ENCODE measurements around the gene NFATC2. TPM values are rescaled to one million over a fixed set of nuclear protein-coding genes. Genes with fewer than 3 reads are reported as not detected.

NFATC2 gene
- total RNA-seq, 1 donor from 2014 or later = 1.9 TPM

DNA sequence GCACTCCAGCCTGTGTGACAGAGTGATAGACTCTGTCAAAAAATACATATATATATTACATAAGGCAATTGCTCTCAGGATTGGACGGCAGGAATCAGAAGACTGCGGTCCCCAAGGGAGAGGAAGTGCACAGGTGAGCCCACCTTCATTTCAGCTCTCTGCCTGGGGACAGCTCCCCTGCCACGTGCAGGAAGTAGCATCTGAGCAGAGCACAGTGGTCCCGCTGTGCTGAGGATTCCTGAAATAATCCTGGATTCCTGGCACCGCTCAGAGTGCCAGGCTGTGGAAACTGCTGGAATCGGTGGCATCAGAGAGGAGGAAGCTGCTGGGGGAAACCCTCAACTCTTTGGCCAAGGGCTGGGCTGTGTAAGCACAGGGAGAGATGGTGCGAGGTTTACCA lies 27.7 kb downstream of the NFATC2 start:
- TF ChIP-seq, protein P1, sequence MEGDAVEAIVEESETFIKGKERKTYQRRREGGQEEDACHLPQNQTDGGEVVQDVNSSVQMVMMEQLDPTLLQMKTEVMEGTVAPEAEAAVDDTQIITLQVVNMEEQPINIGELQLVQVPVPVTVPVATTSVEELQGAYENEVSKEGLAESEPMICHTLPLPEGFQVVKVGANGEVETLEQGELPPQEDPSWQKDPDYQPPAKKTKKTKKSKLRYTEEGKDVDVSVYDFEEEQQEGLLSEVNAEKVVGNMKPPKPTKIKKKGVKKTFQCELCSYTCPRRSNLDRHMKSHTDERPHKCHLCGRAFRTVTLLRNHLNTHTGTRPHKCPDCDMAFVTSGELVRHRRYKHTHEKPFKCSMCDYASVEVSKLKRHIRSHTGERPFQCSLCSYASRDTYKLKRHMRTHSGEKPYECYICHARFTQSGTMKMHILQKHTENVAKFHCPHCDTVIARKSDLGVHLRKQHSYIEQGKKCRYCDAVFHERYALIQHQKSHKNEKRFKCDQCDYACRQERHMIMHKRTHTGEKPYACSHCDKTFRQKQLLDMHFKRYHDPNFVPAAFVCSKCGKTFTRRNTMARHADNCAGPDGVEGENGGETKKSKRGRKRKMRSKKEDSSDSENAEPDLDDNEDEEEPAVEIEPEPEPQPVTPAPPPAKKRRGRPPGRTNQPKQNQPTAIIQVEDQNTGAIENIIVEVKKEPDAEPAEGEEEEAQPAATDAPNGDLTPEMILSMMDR (conservative IDR thresholded peaks at IDR 0.05; ENCODE audit: low read depth, low read length) = no peak
- H3K4me3 ChIP-seq (ENCODE audit: low read depth, low read length) = no peak overlapping the region
- no peak for DNase-seq (ENCODE audit: low read depth)

DNA sequence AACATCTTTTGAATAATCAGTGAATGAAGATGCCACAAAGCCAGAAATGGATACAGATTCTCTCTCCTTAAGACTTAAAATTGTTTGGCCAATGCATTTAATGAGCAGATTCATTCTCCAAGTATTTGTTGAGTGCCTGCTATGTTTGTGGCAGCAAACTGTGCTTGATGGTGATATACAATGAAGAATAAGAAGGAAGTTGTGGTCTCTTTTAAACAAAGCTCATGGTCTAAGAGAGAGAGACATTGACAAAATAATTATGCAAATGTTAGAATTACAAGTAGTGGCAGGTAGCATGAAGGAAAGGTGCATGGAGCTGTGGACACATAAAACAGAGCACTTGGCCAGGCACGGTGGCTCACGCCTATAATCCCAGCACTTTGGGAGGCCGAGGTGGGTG lies 28.3 kb downstream of the NFATC2 start:
- no peak overlapping the region for H3K4me3 ChIP-seq (ENCODE audit: low read depth, low read length)
- TF ChIP-seq, protein P1 (conservative IDR thresholded peaks at IDR 0.05; ENCODE audit: low read depth, low read length) = no peak

DNA sequence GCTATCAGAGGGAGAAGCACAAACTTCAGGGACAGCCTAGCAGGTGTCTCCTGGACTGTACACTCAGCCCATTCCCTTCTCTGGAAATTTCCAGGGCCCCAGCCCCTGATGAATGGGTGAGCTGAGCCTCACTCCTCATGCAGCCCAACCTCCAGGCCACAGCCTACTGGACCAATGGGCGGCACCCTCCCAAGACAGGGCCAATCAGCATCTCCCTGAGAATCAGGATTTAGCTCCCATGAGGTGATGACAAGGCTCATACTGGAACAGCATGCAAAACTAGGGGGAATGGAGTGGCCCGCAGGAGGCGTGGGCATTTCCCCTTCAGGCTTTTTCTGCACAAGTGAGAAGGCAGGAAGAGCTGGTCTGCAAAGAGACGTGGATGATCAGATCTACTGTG lies 29.0 kb downstream of the NFATC2 start:
- TF ChIP-seq, protein P1 (conservative IDR thresholded peaks at IDR 0.05; ENCODE audit: low read depth, low read length) = no peak
- no peak for DNase-seq (ENCODE audit: low read depth)
- H3K4me3 ChIP-seq (ENCODE audit: low read depth, low read length) = no peak overlapping the region

More for the DNA sequence above, 28.3 kb downstream of the NFATC2 start:
- DNase-seq (ENCODE audit: low read depth) = no peak

DNA sequence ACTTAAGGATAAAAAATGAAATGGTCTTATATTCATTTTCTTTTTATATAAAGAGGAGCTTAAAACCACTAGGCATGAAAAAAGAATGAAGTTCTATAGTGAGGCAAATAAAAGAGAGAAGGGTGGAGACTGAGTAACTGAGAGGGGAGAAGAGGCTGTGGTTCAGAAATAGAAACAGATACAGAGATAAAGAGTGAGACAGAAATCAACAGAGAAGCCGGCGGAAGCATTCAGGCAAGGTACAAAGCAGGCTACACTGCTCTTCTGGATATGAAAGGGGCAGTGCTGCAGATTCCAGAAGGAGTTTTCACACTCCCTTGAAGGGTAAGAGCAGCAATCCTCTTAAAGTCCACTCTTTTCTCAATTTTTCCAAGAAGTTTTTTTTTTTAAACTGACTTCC lies 29.9 kb downstream of the NFATC2 start:
- TF ChIP-seq, protein P1 (conservative IDR thresholded peaks at IDR 0.05; ENCODE audit: low read depth, low read length) = no peak
- H3K4me3 ChIP-seq (ENCODE audit: low read depth, low read length) = no peak overlapping the region
- no peak for DNase-seq (ENCODE audit: low read depth)

DNA sequence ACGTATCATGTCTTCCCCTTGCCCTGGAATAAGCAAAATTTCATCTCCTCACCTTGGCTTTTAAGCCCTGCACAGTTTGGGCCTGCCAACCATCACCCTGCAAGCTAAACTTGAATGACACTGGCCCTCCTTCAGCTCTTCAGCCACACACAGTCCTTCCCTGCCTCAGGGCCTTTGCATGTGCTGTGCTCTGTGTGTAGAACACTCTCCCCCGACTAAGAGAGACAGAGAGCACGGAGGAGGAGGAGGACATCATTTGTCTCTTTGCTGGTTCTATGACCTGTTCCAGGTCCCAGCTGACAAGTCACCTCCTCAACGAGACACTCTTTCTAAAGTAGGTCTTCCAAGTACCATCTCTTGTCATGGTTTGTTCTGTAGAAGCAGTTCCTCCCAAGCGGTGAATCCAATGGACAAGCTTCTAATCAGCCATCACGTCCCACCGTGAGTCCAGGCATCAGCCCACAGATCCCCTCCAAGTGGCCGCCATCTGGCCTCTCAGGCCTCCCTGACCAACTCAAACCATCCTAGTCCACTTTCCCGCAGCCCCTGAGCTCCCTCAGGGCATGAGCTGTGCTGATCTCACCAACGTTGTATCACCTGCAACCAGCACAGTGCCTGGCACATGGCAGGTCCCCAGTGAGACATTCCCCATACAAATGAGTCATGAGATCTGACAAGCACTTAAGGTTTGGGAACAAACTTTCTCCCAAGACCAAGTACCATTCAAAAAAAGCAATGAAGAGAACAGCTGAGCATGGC lies 30.5 kb downstream of the NFATC2 start:
- H3K4me3 ChIP-seq (ENCODE audit: low read depth, low read length) = no peak overlapping the region
- TF ChIP-seq, protein P1 (conservative IDR thresholded peaks at IDR 0.05; ENCODE audit: low read depth, low read length) = no peak
- DNase-seq (ENCODE audit: low read depth) = no peak

DNA sequence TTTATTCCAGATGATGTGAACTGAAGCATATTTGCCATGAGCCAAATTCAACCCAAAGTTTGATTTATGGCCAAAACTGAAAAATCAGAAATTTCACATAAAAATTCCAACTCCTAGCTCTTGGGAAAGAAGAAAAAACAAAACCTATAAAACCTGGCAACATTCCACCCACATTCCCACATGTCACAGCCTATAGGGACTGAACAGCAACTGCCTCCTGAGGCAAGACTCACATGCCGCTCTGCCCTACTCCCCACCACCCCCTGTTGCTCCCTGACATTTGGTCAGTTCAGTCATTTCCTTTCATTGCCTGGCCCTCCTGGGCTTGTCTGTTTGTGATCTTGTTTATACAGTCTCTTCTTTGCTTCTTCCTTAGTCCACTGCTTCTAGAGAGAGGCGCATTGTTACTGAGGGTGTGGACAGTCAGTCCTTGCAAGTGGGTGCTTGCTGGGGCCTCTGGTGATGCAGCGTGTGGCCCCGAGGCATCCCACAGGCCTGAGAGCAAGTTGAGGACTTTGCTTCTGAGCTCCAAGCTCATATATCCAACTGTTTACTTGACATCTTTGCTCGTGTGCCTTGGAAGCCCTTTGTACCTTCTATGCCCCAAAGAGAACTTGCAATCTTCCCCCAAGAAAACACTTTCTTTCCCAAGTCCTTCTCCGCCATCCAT lies 31.4 kb downstream of the NFATC2 start:
- TF ChIP-seq, protein P1 (conservative IDR thresholded peaks at IDR 0.05; ENCODE audit: low read depth, low read length) = no peak
- no peak overlapping the region for H3K4me3 ChIP-seq (ENCODE audit: low read depth, low read length)
- DNase-seq (ENCODE audit: low read depth) = no peak

Measured in epithelial cell of proximal tubule (primary cell).